Cardiac fibroblast (primary cell): Measurements from ENCODE around the gene GALR1.

Experiments
- DNase-seq, 2 donors: peaks; one replicate each; pipeline versions ENCODE4 v3.0.0 to v3.0.0-alpha.2; 2010; ENCODE audit warnings: low read depth in 2 of 2
- H3K4me3 ChIP-seq, 2 donors: replicated peaks in 1 of 2; 1 replicate in 1 of 2; 2 replicates in 1 of 2; pipeline ENCODE4 v1.5.1; 2011; ENCODE audit warnings: low read depth in 2 of 2, low read length in 2 of 2, mild to moderate bottlenecking in 2 of 2, moderate library complexity in 1 of 2
- TF ChIP-seq, protein P1 (sequence below): IDR thresholded peaks from one replicate; pipeline ENCODE4 v1.5.1; 2011; ENCODE audit warnings: low read depth, mild to moderate bottlenecking, low read length, inconsistent platforms

The GALR1 gene

DNA sequence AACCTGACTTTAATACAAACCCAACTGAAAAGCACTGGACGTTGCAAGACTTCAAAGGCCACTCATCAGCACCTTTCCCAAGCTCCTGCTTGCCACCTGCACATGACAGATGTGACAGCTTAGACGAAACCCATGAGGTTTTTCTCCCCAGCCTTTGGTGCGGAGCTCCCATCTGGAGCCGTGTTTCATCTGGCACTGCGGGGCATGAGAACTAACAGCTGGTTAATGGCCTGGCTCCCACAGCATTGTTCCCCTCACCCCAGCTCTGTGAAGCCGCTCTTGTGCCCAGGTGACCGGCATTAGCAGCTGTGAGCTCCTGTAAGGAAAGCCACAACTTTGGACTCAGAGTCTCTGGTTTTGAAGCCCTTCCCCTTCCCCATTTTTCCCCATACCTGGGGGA lies 50.9 kb downstream of the GALR1 start:
- TF ChIP-seq, protein P1, sequence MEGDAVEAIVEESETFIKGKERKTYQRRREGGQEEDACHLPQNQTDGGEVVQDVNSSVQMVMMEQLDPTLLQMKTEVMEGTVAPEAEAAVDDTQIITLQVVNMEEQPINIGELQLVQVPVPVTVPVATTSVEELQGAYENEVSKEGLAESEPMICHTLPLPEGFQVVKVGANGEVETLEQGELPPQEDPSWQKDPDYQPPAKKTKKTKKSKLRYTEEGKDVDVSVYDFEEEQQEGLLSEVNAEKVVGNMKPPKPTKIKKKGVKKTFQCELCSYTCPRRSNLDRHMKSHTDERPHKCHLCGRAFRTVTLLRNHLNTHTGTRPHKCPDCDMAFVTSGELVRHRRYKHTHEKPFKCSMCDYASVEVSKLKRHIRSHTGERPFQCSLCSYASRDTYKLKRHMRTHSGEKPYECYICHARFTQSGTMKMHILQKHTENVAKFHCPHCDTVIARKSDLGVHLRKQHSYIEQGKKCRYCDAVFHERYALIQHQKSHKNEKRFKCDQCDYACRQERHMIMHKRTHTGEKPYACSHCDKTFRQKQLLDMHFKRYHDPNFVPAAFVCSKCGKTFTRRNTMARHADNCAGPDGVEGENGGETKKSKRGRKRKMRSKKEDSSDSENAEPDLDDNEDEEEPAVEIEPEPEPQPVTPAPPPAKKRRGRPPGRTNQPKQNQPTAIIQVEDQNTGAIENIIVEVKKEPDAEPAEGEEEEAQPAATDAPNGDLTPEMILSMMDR: no peak
- H3K4me3 ChIP-seq: no peak overlapping the region
- DNase-seq: no peak

DNA sequence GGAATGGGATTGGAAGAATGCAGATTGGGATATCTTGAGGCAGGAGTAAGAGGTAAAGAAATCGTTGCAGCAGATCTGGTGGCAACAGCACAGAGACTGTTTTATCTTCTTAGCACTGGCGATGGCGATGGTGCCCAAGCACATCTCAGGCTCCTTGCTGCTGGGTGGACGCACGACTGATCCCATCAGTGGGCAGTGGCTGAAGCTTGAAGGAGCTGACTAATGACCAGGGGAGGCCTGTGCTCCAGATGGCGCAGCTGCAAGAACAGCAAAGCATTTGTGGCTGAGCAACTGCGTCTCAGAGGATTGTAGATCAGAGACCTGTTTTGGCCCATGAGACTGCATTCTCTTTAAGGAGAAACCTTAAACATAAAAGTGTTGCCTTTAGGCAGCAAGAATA lies 54.6 kb downstream of the GALR1 start:
- no peak for DNase-seq
- no peak overlapping the region for H3K4me3 ChIP-seq
- TF ChIP-seq, protein P1: no peak

DNA sequence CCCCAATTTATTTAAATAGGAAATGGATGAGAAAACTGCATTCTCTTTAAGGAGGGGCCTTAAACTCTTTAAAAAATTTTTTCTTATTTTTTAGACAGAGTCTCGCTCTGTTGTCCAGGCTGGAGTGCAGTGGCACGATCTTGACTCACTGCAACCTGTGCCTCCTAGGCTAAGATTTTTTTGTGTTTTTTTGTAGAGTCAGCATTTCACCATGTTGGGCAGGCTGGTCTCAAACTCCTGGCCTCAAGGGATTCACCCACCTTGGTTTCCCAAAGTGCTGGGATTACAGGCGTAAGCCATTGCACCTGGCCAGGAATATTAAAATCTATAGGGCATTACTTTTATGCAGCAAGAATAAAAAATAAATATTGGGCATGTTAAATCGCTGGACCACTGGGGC lies 56.0 kb downstream of the GALR1 start:
- TF ChIP-seq, protein P1: no peak
- DNase-seq: no peak
- H3K4me3 ChIP-seq: no peak overlapping the region

DNA sequence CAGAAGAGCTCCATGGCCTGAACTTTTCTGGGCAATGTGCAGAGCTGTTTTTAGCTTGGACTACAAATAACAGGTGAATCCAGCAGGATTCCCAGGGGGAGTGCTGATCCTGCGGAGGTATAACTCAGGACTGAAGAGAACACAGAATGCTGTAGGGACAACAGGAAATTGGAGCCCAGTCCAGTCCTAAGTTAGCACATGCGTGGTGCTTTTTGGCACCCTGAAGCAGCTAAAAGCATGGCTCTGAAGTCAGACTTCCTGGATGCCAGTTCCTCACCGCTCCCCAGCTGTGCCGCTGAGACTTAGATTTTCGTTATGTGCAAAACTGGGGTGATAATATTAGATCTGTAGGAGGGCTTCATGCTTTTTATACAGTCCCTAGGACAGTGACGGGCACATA lies 58.6 kb downstream of the GALR1 start:
- DNase-seq: no peak
- H3K4me3 ChIP-seq: no peak overlapping the region
- TF ChIP-seq, protein P1: no peak

DNA sequence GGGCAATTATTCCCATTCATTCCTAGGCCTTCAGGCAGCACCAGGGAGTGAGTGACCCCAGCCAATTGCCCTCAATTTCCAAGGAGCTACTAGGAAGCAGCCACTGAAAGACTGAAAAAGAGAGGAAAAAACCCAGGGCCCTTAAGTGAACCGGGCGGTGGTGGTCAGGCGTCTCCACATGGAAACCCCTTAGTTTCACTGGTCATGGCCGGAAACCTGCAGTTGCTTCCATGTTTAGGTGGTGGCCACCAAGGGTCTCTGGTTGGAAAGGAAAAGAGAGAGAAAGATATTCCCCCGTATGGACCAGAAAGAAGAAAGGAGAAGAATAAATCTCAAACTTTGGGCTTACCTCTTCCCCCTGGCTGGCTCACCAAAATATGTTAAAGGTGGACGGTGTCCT lies 64.9 kb downstream of the GALR1 start:
- TF ChIP-seq, protein P1: no peak

DNA sequence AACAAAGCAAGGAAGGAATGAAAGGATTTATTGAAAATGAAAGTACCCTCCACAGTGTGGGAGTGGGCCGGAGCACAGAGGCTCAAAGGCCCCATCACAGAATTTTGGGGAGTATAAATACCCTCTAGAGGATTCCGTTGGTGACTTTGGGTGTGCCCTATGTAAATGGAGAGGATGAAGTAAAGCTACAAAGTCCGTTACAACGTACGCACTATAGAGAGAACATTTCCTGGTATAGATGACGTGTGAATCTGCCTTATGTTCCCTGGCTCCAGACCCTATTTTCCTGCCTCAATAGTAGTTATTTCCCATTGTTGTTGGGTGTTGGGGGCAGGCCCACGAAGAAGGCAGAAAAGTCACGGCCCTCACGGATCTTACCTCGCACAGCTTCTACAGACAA lies 65.3 kb downstream of the GALR1 start:
- H3K4me3 ChIP-seq: no peak overlapping the region
- TF ChIP-seq, protein P1: no peak

More for the DNA sequence above, 64.9 kb downstream of the GALR1 start:
- DNase-seq: no peak
- no peak overlapping the region for H3K4me3 ChIP-seq

DNA sequence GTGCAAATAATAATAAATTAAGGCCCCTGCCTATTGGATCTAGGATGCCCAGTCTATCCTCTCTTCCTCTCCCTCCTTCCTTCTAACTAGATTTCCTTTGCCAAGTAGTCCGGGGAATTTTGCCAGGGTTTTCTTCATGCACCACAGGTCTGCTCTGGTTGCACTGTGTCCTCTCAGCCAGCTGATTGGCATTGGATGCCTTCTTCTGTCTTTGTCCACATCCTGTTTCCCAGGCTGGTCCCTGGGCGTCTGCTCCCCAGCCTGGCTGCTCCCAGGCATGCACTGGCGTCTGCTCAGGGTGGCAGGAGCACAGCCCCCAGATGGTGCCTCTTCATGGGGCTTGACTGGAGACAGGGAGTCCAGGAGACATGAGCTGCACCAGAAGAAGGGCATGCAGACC lies 66.4 kb downstream of the GALR1 start:
- H3K4me3 ChIP-seq: no peak overlapping the region
- no peak for DNase-seq
- TF ChIP-seq, protein P1: no peak

More for the DNA sequence above, 65.3 kb downstream of the GALR1 start:
- DNase-seq: no peak
